ENCODE data around the gene GRIP1. TPM values are rescaled to one million over a fixed set of nuclear protein-coding genes. Genes with fewer than 3 reads are reported as not detected.

The GRIP1 gene
- total RNA-seq, 1 experiment from 2014 or later: 22.5 TPM

DNA sequence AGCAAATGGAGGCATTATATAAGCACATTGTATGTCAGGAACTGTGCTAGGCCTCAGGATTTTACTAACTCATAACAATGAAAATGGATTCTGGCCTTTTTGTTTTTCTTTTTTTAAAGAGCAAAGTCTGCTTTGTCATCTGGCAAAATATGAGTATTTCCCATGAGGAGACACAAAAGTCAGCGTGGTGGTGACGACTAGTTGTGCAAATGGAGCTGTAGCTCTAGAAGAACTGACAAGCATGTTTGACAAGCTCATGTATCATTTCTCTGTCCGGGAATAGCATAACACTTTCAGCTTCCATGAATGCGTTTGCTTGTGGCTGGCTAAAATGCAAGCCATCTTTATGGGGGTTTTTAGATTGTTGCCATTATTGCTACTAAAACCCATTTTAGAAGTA is 248.8 kb downstream of the GRIP1 start:
- DNase-seq (ENCODE audit: low spot score) (no peak), ATAC-seq (no peak)
- Mint-ChIP-seq H3K4me3 (no peak overlapping the region), H3K4me1 (peaks cover 50% of the 10 kb centered on the region), H3K9me3 (peaks cover 6% of the 10 kb centered on the region; the same call in 1 of the 2 replicates), H3K36me3 (peaks cover 12% of the 10 kb centered on the region), H3K27ac (no peak overlapping the region), H3K27me3 (ENCODE audit: low read depth) (no peaks in the 10 kb centered on the region)
- POLR2A ChIA-PET: no interaction called here
- CTCF ChIA-PET: no interaction called here
- no peak for TF ChIP-seq JAZF1 (CRISPR knock-in tag; IDR thresholded peaks at IDR 0.05)
- TF ChIP-seq EMX1 (CRISPR knock-in tag; IDR thresholded peaks at IDR 0.05): no peak
- no peak for TF ChIP-seq OVOL2 (CRISPR knock-in tag; IDR thresholded peaks at IDR 0.05; ENCODE audit: borderline replicate concordance)
- no peak for TF ChIP-seq ZNF512 (CRISPR knock-in tag; IDR thresholded peaks at IDR 0.05; ENCODE audit: borderline replicate concordance)

DNA sequence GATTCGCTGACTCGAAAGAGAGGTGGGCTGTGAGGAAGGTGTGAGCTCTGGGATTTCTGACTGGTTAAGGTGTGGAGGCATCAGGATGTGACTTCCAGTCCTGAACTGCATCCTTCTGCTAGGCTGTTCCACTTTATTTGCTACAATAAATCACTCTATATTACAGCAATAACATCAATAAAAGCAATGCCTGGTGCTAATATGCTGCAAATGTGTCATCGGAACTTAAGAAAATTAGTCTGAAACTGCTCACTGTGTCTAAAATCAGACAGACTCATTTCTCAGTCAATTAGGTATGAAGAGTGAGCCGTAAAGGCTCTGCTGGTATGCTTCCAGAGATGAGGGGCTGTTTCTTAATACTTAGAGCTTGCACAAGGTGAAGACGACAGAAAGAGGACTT is 250.0 kb downstream of the GRIP1 start:
- no peak for DNase-seq (ENCODE audit: low spot score)
- H3K9me3 Mint-ChIP-seq: peaks cover 15% of the 10 kb centered on the region
- ChIA-PET POLR2A (no interaction called here), CTCF (interaction anchor here (0.8 kb wide), 1 partner anchor 263 kb away, joined by 3 read pairs; no protein-coding TSS in a partner anchor)
- H3K4me3 Mint-ChIP-seq: no peak overlapping the region
- ATAC-seq: no peak
- no peak overlapping the region; the same call in 1 of the 2 replicates for H3K27ac Mint-ChIP-seq
- H3K27me3 Mint-ChIP-seq (ENCODE audit: low read depth): peaks cover 2% of the 10 kb centered on the region; the same call in 1 of the 2 replicates
- H3K36me3 Mint-ChIP-seq: peaks cover 21% of the 10 kb centered on the region
- peaks cover 42% of the 10 kb centered on the region for H3K4me1 Mint-ChIP-seq
- no peak for TF ChIP-seq ZBTB43 (CRISPR knock-in tag; IDR thresholded peaks at IDR 0.05)
- no peak for TF ChIP-seq GABPB1 (CRISPR knock-in tag; IDR thresholded peaks at IDR 0.05)
- no peak for TF ChIP-seq PRRX2 (CRISPR knock-in tag; IDR thresholded peaks at IDR 0.05)
- TF ChIP-seq OVOL2 (CRISPR knock-in tag; IDR thresholded peaks at IDR 0.05; ENCODE audit: borderline replicate concordance): no peak
- no peak for TF ChIP-seq ZNF219 (CRISPR knock-in tag; IDR thresholded peaks at IDR 0.05; ENCODE audit: borderline replicate concordance)
- no peak for TF ChIP-seq ZNF121 (CRISPR knock-in tag; IDR thresholded peaks at IDR 0.05)
- TF ChIP-seq ZNF671 (CRISPR knock-in tag; IDR thresholded peaks at IDR 0.05): no peak
- TF ChIP-seq, protein P1, sequence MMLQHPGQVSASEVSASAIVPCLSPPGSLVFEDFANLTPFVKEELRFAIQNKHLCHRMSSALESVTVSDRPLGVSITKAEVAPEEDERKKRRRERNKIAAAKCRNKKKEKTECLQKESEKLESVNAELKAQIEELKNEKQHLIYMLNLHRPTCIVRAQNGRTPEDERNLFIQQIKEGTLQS (CRISPR knock-in tag; conservative IDR thresholded peaks at IDR 0.05): no peak
- no peak for TF ChIP-seq TEAD4 (CRISPR knock-in tag; IDR thresholded peaks at IDR 0.05)
- TF ChIP-seq ZNF416 (CRISPR knock-in tag; IDR thresholded peaks at IDR 0.05): no peak
- TF ChIP-seq ZBTB21 (CRISPR knock-in tag; IDR thresholded peaks at IDR 0.05; ENCODE audit: borderline replicate concordance): no peak
- TF ChIP-seq, protein P2, sequence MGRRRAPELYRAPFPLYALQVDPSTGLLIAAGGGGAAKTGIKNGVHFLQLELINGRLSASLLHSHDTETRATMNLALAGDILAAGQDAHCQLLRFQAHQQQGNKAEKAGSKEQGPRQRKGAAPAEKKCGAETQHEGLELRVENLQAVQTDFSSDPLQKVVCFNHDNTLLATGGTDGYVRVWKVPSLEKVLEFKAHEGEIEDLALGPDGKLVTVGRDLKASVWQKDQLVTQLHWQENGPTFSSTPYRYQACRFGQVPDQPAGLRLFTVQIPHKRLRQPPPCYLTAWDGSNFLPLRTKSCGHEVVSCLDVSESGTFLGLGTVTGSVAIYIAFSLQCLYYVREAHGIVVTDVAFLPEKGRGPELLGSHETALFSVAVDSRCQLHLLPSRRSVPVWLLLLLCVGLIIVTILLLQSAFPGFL (CRISPR knock-in tag; IDR thresholded peaks at IDR 0.05; ENCODE audit: borderline replicate concordance): no peak
- TF ChIP-seq NFE2L1 (CRISPR knock-in tag; IDR thresholded peaks at IDR 0.05): no peak
- TF ChIP-seq, protein P3, sequence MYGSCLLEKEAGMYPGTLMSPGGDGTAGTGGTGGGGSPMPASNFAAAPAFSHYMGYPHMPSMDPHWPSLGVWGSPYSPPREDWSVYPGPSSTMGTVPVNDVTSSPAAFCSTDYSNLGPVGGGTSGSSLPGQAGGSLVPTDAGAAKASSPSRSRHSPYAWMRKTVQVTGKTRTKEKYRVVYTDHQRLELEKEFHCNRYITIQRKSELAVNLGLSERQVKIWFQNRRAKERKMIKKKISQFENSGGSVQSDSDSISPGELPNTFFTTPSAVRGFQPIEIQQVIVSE (CRISPR knock-in tag; IDR thresholded peaks at IDR 0.05; ENCODE audit: borderline replicate concordance): no peak
- TF ChIP-seq, protein P4, sequence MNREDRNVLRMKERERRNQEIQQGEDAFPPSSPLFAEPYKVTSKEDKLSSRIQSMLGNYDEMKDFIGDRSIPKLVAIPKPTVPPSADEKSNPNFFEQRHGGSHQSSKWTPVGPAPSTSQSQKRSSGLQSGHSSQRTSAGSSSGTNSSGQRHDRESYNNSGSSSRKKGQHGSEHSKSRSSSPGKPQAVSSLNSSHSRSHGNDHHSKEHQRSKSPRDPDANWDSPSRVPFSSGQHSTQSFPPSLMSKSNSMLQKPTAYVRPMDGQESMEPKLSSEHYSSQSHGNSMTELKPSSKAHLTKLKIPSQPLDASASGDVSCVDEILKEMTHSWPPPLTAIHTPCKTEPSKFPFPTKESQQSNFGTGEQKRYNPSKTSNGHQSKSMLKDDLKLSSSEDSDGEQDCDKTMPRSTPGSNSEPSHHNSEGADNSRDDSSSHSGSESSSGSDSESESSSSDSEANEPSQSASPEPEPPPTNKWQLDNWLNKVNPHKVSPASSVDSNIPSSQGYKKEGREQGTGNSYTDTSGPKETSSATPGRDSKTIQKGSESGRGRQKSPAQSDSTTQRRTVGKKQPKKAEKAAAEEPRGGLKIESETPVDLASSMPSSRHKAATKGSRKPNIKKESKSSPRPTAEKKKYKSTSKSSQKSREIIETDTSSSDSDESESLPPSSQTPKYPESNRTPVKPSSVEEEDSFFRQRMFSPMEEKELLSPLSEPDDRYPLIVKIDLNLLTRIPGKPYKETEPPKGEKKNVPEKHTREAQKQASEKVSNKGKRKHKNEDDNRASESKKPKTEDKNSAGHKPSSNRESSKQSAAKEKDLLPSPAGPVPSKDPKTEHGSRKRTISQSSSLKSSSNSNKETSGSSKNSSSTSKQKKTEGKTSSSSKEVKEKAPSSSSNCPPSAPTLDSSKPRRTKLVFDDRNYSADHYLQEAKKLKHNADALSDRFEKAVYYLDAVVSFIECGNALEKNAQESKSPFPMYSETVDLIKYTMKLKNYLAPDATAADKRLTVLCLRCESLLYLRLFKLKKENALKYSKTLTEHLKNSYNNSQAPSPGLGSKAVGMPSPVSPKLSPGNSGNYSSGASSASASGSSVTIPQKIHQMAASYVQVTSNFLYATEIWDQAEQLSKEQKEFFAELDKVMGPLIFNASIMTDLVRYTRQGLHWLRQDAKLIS (CRISPR knock-in tag; IDR thresholded peaks at IDR 0.05; ENCODE audit: borderline replicate concordance): no peak
- no peak for TF ChIP-seq ZNF532 (CRISPR knock-in tag; IDR thresholded peaks at IDR 0.05; ENCODE audit: borderline replicate concordance)
- TF ChIP-seq EMX1 (CRISPR knock-in tag; IDR thresholded peaks at IDR 0.05): no peak
- TF ChIP-seq FOXJ3 (CRISPR knock-in tag; IDR thresholded peaks at IDR 0.05; ENCODE audit: borderline replicate concordance): no peak
- TF ChIP-seq HMGA2 (CRISPR knock-in tag; IDR thresholded peaks at IDR 0.05): no peak

All from WTC11 (cell line).